GM23248 (cell line): ENCODE measurements around the gene WFDC8. TPM values are rescaled to one million over a fixed set of nuclear protein-coding genes. Genes with fewer than 3 reads are reported as not detected.
A peak's percentile ranks its signal among the peaks of the same experiment; 100 is the strongest.

Experiments
- DNase-seq: peaks from one replicate; pipeline ENCODE4 v3.0.0-alpha.2; 2015
- H2AFZ ChIP-seq: fragments of 200-600 bp; sonication (generic); 2 replicates; pipeline ENCODE4 v1.6.1; 2016; ENCODE audit warnings: antibody characterized with exemption
- H3F3A ChIP-seq: fragments of 200-600 bp; sonication (generic); 2 replicates; pipeline ENCODE4 v1.6.1; 2016; ENCODE audit warnings: mild to moderate bottlenecking, antibody characterized with exemption, mixed run types; ENCODE audit not compliant: insufficient read depth
- H3K27ac ChIP-seq: fragments of 200-600 bp; sonication (generic); 2 replicates; pipeline ENCODE4 v1.5.1; 2016; ENCODE audit warnings: mild to moderate bottlenecking
- H3K27me3 ChIP-seq: fragments of 200-600 bp; sonication (generic); replicated peaks from 2 replicates; pipeline ENCODE4 v1.6.1; 2016; ENCODE audit warnings: mild to moderate bottlenecking; ENCODE audit not compliant: insufficient read depth
- H3K36me3 ChIP-seq: fragments of 200-600 bp; sonication (generic); 2 replicates; pipeline ENCODE4 v1.6.1; 2016; ENCODE audit warnings: low read depth, mild to moderate bottlenecking
- H3K4me1 ChIP-seq: fragments of 200-600 bp; sonication (generic); 2 replicates; pipeline ENCODE4 v1.6.1; 2016; ENCODE audit warnings: mild to moderate bottlenecking; ENCODE audit not compliant: insufficient read depth
- H3K4me2 ChIP-seq: fragments of 200-600 bp; sonication (generic); one replicate; pipeline ENCODE4 v1.6.1; 2016; ENCODE audit warnings: mild to moderate bottlenecking; ENCODE audit not compliant: unreplicated experiment
- H3K4me3 ChIP-seq: fragments of 200-600 bp; sonication (generic); 2 replicates; pipeline ENCODE4 v1.5.1; 2016; ENCODE audit warnings: mild to moderate bottlenecking
- H3K79me2 ChIP-seq: fragments of 200-600 bp; sonication (generic); 2 replicates; pipeline ENCODE4 v1.6.1; 2016; ENCODE audit warnings: mild to moderate bottlenecking; ENCODE audit not compliant: insufficient read depth
- H3K9ac ChIP-seq: fragments of 200-600 bp; sonication (generic); 2 replicates; pipeline ENCODE4 v1.6.1; 2016; ENCODE audit warnings: mild to moderate bottlenecking
- H3K9me2 ChIP-seq: fragments of 200-600 bp; sonication (generic); 2 replicates; pipeline ENCODE4 v1.6.1; 2016; ENCODE audit warnings: mixed run types, mild to moderate bottlenecking, moderate library complexity; ENCODE audit not compliant: insufficient read depth
- H3K9me3 ChIP-seq: fragments of 200-600 bp; sonication (generic); one replicate; pipeline ENCODE4 v1.6.1; 2017; ENCODE audit warnings: low read depth
- H4K20me1 ChIP-seq: fragments of 200-600 bp; sonication (generic); 2 replicates; pipeline ENCODE4 v1.6.0; 2016; ENCODE audit not compliant: insufficient read depth
- EZH2 ChIP-seq: fragments of 200-600 bp; sonication (generic); IDR thresholded peaks from 2 replicates; pipeline ENCODE4 v1.6.1; 2018; ENCODE audit warnings: antibody characterized with exemption, mild to moderate bottlenecking; ENCODE audit not compliant: insufficient read depth, poor library complexity, severe bottlenecking
- EZH2phosphoT487 ChIP-seq: fragments of 200-600 bp; sonication (generic); IDR thresholded peaks from 2 replicates; pipeline ENCODE4 v1.6.1; 2018; ENCODE audit warnings: antibody characterized with exemption, moderate library complexity, mild to moderate bottlenecking, low read depth; ENCODE audit not compliant: insufficient read depth
- WGBS, 2 experiments: methylation state at CpG; one replicate each; pipeline ENCODE4 v1.1.6; 2015 to 2017; ENCODE audit warnings: low lambda C conversion rate in 2 of 2, low coverage in 1 of 2; ENCODE audit errors: missing lambda C conversion rate in 2 of 2; 5-methylcytosine and 5-hydroxymethylcytosine counted together
- in situ Hi-C: fragments of 300-500 bp; cut with MboI; formaldehyde crosslinking; loops from 2 replicates; pipeline ENCODE4 v1.15.0; 2020
- polyA plus RNA-seq: library from polyadenylated mRNA; unstranded; fragments of >200 nt; fragmentation: Nextera tagmentation; extraction: Ambion mirVana; gene quantifications from 2 replicates; pipeline ENCODE4 v1.2.1, GENCODE V29; 2016
- total RNA-seq: library from RNA; depleted of rRNA; stranded (reverse); fragments of >200 nt; shearing (Covaris generic); gene quantifications from 2 replicates; pipeline ENCODE4 v1.2.3, GENCODE V29; 2014

Gene WFDC8
- total and polyA plus RNA-seq, 2 experiments from 2014 or later, result not detected

DNA sequence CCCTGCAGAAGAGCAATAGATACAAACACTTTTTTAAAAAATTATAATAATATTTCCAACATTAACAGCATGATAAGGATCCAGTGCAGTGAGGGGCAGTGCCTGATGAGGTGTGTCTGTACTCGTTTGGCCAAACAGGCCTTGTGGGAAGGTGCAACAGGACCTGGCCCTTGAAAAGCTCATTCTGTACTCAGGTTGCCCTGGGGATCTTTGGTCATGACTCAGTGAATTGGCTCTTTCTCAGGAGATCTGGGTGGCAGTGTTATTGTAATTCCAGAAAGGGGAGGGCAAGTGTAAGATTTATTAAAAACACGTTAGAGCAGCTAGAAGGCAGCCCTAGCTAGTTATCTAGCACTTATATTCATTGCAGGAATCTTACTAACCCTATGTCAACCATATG, 60.8 kb downstream of the WFDC8 start:
- WGBS, 2 experiments, result 0 to 3% methylated on average over 2 of the region's 2 CpGs
- Histone ChIP-seq H2AFZ (no peak overlapping the region), H3K9me2 (no peaks in the 10 kb centered on the region), H3K36me3 (no peaks in the 10 kb centered on the region), H3F3A (no peaks in the 10 kb centered on the region), H3K79me2 (no peaks in the 10 kb centered on the region), H3K27ac (no peak overlapping the region), H3K4me3 (no peak overlapping the region), H3K27me3 (no peaks in the 10 kb centered on the region), H3K4me1 (no peaks in the 10 kb centered on the region), H3K9me3 (no peaks in the 10 kb centered on the region), H4K20me1 (no peaks in the 10 kb centered on the region), H3K9ac (no peak overlapping the region), H3K4me2 (no peak overlapping the region)
- in situ Hi-C loops, result no loop called here
- DNase-seq, result peak; percentile 19
- TF ChIP-seq EZH2phosphoT487, result no peak
- TF ChIP-seq EZH2, result no peak

DNA sequence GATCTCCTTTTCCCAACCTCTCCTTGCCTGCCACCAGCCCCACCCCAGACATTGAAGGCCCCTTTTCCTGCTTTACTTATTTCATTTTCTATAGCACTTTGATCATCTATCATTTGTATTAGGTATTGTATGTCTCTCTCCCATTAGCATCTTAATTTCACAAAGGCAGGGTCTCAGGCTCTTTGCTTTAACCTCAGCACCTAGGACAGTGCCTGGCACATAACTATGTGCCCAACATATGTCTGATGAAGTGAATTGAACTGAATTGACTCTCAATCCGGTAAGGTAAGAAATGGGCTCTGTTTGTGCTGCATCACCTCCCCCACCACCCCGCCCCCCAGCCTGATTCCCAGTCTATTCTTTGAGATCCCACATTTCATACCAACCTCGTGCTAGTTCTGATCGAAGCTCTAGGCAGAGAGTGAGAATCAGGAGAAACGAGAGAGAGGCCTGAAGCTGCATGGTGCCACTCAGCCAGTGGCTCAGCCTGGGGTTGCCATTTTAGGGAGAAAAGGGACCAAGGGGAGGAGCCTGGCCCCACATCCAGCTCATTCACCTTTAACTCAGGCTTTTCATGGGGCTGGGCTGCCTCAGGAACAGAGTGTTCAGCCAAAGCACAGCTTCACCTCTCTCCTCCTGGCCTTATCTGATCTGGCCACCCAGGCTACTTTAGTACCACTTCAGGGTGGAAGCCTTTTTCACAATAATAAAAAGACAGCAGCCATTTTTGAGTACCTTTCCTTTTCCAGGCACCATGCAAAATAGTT, 63.8 kb downstream of the WFDC8 start, which contains the start of gene SPINT3:
SPINT3 (minus strand) TSS at position 476 of the 767 bp plus-strand sequence; CDS start at position 462, 14 bp downstream.
- no peaks in the 10 kb centered on the region for H4K20me1 ChIP-seq
- no peaks in the 10 kb centered on the region for H3K79me2 ChIP-seq
- H2AFZ ChIP-seq, result no peak within 1 kb of the TSS
- no peak within 1 kb of the TSS for H3K4me3 ChIP-seq
- H3K4me1 ChIP-seq, result no peaks in the 10 kb centered on the region
- WGBS, 2 experiments, result 34% methylated on average over 5 of the region's 5 CpGs
- no peak within 1 kb of the TSS for H3K27ac ChIP-seq
- no peaks in the 10 kb centered on the region for H3F3A ChIP-seq
- no peaks in the 10 kb centered on the region for H3K9me3 ChIP-seq
- no peak within 1 kb of the TSS for H3K4me2 ChIP-seq
- no peaks in the 10 kb centered on the region for H3K36me3 ChIP-seq
- H3K27me3 ChIP-seq, result no peaks in the 10 kb centered on the region
- in situ Hi-C loops, result no loop called here
- no peaks in the 10 kb centered on the region for H3K9me2 ChIP-seq
- no peak for DNase-seq
- no peak within 1 kb of the TSS for H3K9ac ChIP-seq
- TF ChIP-seq EZH2 (no peak), EZH2phosphoT487 (no peak)

- WGBS, 2 experiments, result 35 to 43% methylated on average over 5 of the region's 5 CpGs
- no peaks in the 10 kb centered on the region for H3K36me3 ChIP-seq
- no peaks in the 10 kb centered on the region for H3K4me1 ChIP-seq
- H2AFZ ChIP-seq, result no peak overlapping the region
- no peak for DNase-seq
- 0 out of 2 replicates have a peak, but pooled peaks cover 5% of the 10 kb centered on the region for H3K27me3 ChIP-seq
- H3K9me2 ChIP-seq, result no peaks in the 10 kb centered on the region
- no peaks in the 10 kb centered on the region for H3K9me3 ChIP-seq
- no peak overlapping the region for H3K4me3 ChIP-seq
- H3K4me2 ChIP-seq, result no peak overlapping the region
- TF ChIP-seq EZH2 (no peak), EZH2phosphoT487 (no peak)
- no peak overlapping the region for H3K9ac ChIP-seq
- H3K79me2 ChIP-seq, result no peaks in the 10 kb centered on the region
- H4K20me1 ChIP-seq, result no peaks in the 10 kb centered on the region
- no peaks in the 10 kb centered on the region for H3F3A ChIP-seq
- H3K27ac ChIP-seq, result no peak overlapping the region
- in situ Hi-C loops, result no loop called here
Observed at GRCh38 chr20:45510242-45510862, 68.7 kb downstream of the WFDC8 start.

GRCh38 chr20:45509091-45509490, 70.0 kb downstream of the WFDC8 start:
- TF ChIP-seq EZH2phosphoT487 (no peak), EZH2 (no peak)
- H3K4me2 ChIP-seq, result no peak overlapping the region
- no peak overlapping the region for H3K4me3 ChIP-seq
- H3K9me3 ChIP-seq, result no peaks in the 10 kb centered on the region
- H3K4me1 ChIP-seq, result no peaks in the 10 kb centered on the region
- H3K27me3 ChIP-seq, result 0 out of 2 replicates have a peak, but pooled peaks cover 5% of the 10 kb centered on the region
- no peaks in the 10 kb centered on the region for H3K79me2 ChIP-seq
- H3K9me2 ChIP-seq, result no peaks in the 10 kb centered on the region
- no peak overlapping the region for H3K9ac ChIP-seq
- no peaks in the 10 kb centered on the region for H4K20me1 ChIP-seq
- DNase-seq, result no peak
- H3K27ac ChIP-seq, result no peak overlapping the region
- H3F3A ChIP-seq, result no peaks in the 10 kb centered on the region
- H3K36me3 ChIP-seq, result no peaks in the 10 kb centered on the region
- WGBS, 2 experiments, result 42 to 47% methylated on average over 4 of the region's 4 CpGs
- in situ Hi-C loops, result no loop called here
- H2AFZ ChIP-seq, result no peak overlapping the region
